Fibroblast of lung (primary cell): Measurements from ENCODE around the gene ZIC1. TPM values are rescaled to one million over a fixed set of nuclear protein-coding genes. Genes with fewer than 3 reads are reported as not detected.

Experiments
- DNase-seq, 2 donors: peaks; one replicate each; pipeline versions ENCODE4 v3.0.0 to v3.0.0-alpha.2; 2010; ENCODE audit warnings: low read depth in 2 of 2
- H2AFZ ChIP-seq: 2 replicates; pipeline ENCODE4 v1.5.1; 2012; ENCODE audit warnings: low read length, control low read depth, inconsistent platforms
- H3K27ac ChIP-seq: 2 replicates; pipeline ENCODE4 v1.5.1; 2011; ENCODE audit warnings: low read length, control low read depth; ENCODE audit not compliant: insufficient read depth
- H3K27me3 ChIP-seq: 2 replicates; pipeline ENCODE4 v1.5.1; 2011; ENCODE audit warnings: mild to moderate bottlenecking, low read length; ENCODE audit not compliant: control insufficient read depth, insufficient read depth
- H3K36me3 ChIP-seq: 2 replicates; pipeline ENCODE4 v1.5.1; 2011; ENCODE audit warnings: low read length; ENCODE audit not compliant: control insufficient read depth, insufficient read depth
- H3K4me1 ChIP-seq: 2 replicates; pipeline ENCODE4 v1.5.1; 2011; ENCODE audit warnings: low read length; ENCODE audit not compliant: control insufficient read depth, insufficient read depth; ENCODE audit errors: extremely low read depth
- H3K4me2 ChIP-seq: 2 replicates; pipeline ENCODE4 v1.5.1; 2011; ENCODE audit warnings: low read length, control low read depth; ENCODE audit not compliant: insufficient read depth; ENCODE audit errors: extremely low read depth
- H3K4me3 ChIP-seq, 4 experiments: fragments of 200-600 bp in 1 of 4; sonication (generic) in 1 of 4; replicated peaks in 1 of 4; 2 replicates each; pipeline ENCODE4 v1.5.1; 2011 to 2016; ENCODE audit warnings: low read length in 4 of 4, low read depth in 3 of 4, mild to moderate bottlenecking in 3 of 4, control low read depth in 2 of 4, inconsistent platforms in 1 of 4, mixed read lengths in 1 of 4; ENCODE audit not compliant: insufficient read depth in 1 of 4; ENCODE audit errors: control extremely low read depth in 1 of 4
- H3K79me2 ChIP-seq: 2 replicates; pipeline ENCODE4 v1.5.1; 2012; ENCODE audit warnings: mild to moderate bottlenecking, low read length, inconsistent platforms; ENCODE audit not compliant: control insufficient read depth, insufficient read depth
- H3K9ac ChIP-seq: 2 replicates; pipeline ENCODE4 v1.5.1; 2011; ENCODE audit warnings: mild to moderate bottlenecking, low read length, control low read depth; ENCODE audit not compliant: insufficient read depth
- H3K9me3 ChIP-seq: 2 replicates; pipeline ENCODE4 v1.5.1; 2012; ENCODE audit warnings: low read depth, low read length; ENCODE audit not compliant: control insufficient read depth, insufficient read depth
- H4K20me1 ChIP-seq: 2 replicates; pipeline ENCODE4 v1.5.1; 2011; ENCODE audit warnings: low read length; ENCODE audit not compliant: control insufficient read depth, insufficient read depth; ENCODE audit errors: extremely low read depth
- EZH2 ChIP-seq: IDR thresholded peaks from 2 replicates; pipeline ENCODE4 v1.5.1; 2012; ENCODE audit warnings: low read length, control low read depth, mild to moderate bottlenecking; ENCODE audit errors: missing control alignments
- polyA plus RNA-seq, 2 donors: library from polyadenylated mRNA; depleted of rRNA in 1 of 2; stranded (reverse) in 1 of 2; unstranded in 1 of 2; fragments of >200 nt; gene quantifications; 2 replicates each; pipeline ENCODE4 v1.2.1, GENCODE V29; 2011 to 2012; ENCODE audit warnings: missing spikeins in 1 of 2
- total RNA-seq: library from RNA; depleted of rRNA; stranded (reverse); fragments of >200 nt; gene quantifications from 2 replicates; pipeline ENCODE4 v1.2.1, GENCODE V29; 2014
- TF ChIP-seq, protein P1 (sequence below), 2 donors: IDR thresholded peaks in 1 of 2; conservative IDR thresholded peaks in 1 of 2; 1 replicate in 1 of 2; 2 replicates in 1 of 2; pipeline ENCODE4 v1.5.1; 2011 to 2012; ENCODE audit warnings: low read length in 2 of 2, control low read depth in 1 of 2, inconsistent platforms in 1 of 2, low read depth in 1 of 2, mild to moderate bottlenecking in 1 of 2

Gene ZIC1
- total and polyA plus RNA-seq, 2 donors (not counting 1 experiment from before 2014, with no cell fraction given), result 0.11 TPM; not detected in 1

DNA sequence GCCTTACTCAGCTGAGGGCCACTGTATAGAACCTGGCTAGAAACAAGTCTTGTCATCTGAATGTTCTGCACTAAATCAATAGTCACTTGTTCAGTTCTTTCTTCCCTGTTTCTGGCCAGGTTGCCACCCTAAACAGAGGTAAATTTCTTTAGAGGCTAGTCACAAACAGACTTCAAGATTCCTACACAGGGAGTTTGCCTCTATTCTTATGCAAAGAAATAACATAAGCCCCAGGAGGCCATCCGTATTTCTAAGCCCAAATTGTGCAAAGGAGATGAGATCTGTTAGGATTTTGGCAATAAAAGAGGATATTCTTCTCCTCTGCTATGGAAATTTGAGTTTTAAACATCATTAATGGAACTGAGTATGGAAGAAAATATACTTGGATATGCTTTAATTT, 7.7 kb upstream of the ZIC1 start:
- no peak overlapping the region for H3K4me3 ChIP-seq
- no peak for DNase-seq
- H3K79me2 ChIP-seq, result no peaks in the 10 kb centered on the region
- H3K27me3 ChIP-seq, result peaks cover 49% of the 10 kb centered on the region
- TF ChIP-seq EZH2, result no peak
- TF ChIP-seq, protein P1, sequence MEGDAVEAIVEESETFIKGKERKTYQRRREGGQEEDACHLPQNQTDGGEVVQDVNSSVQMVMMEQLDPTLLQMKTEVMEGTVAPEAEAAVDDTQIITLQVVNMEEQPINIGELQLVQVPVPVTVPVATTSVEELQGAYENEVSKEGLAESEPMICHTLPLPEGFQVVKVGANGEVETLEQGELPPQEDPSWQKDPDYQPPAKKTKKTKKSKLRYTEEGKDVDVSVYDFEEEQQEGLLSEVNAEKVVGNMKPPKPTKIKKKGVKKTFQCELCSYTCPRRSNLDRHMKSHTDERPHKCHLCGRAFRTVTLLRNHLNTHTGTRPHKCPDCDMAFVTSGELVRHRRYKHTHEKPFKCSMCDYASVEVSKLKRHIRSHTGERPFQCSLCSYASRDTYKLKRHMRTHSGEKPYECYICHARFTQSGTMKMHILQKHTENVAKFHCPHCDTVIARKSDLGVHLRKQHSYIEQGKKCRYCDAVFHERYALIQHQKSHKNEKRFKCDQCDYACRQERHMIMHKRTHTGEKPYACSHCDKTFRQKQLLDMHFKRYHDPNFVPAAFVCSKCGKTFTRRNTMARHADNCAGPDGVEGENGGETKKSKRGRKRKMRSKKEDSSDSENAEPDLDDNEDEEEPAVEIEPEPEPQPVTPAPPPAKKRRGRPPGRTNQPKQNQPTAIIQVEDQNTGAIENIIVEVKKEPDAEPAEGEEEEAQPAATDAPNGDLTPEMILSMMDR (conservative IDR thresholded peaks at IDR 0.05 in 1 of 2, IDR thresholded peaks at IDR 0.05 in 1 of 2; ENCODE audit: low read depth in 1 of 2, low read length in 2 of 2), result no peak
- H2AFZ ChIP-seq, result no peak overlapping the region
- no peaks in the 10 kb centered on the region for H4K20me1 ChIP-seq
- no peak overlapping the region for H3K27ac ChIP-seq
- H3K4me2 ChIP-seq, result no peak overlapping the region
- no peaks in the 10 kb centered on the region for H3K9me3 ChIP-seq
- H3K9ac ChIP-seq, result no peak overlapping the region
- H3K4me1 ChIP-seq, result no peaks in the 10 kb centered on the region
- no peaks in the 10 kb centered on the region for H3K36me3 ChIP-seq

DNA sequence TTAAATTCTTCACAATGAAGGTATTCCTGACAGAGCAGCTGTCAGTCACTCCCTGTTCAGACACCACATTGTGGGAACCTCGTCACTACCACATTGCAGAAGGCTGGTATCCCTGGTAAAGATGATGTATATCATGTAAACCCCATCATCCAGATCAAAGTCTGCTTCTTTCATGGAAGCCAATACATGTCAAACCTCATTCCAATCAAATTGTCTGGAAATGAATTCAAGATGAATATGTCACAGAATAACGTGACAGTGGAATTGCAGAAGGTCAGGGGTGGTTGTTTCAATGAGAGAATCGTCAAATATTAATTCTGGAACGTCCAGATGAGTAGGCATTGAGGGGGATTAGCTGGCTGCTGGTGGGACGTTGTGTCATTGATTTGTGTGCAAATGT, 7.0 kb upstream of the ZIC1 start:
- DNase-seq, result no peak
- Histone ChIP-seq H3K36me3 (no peaks in the 10 kb centered on the region), H3K4me3 (no peak overlapping the region), H3K27me3 (peaks cover 51% of the 10 kb centered on the region), H3K27ac (no peak overlapping the region), H4K20me1 (no peaks in the 10 kb centered on the region), H3K9ac (no peak overlapping the region), H3K9me3 (no peaks in the 10 kb centered on the region), H3K79me2 (no peaks in the 10 kb centered on the region), H2AFZ (no peak overlapping the region), H3K4me2 (no peak overlapping the region), H3K4me1 (no peaks in the 10 kb centered on the region)
- TF ChIP-seq EZH2, result no peak
- TF ChIP-seq, protein P1 (conservative IDR thresholded peaks at IDR 0.05 in 1 of 2, IDR thresholded peaks at IDR 0.05 in 1 of 2; ENCODE audit: low read depth in 1 of 2, low read length in 2 of 2), result no peak

DNA sequence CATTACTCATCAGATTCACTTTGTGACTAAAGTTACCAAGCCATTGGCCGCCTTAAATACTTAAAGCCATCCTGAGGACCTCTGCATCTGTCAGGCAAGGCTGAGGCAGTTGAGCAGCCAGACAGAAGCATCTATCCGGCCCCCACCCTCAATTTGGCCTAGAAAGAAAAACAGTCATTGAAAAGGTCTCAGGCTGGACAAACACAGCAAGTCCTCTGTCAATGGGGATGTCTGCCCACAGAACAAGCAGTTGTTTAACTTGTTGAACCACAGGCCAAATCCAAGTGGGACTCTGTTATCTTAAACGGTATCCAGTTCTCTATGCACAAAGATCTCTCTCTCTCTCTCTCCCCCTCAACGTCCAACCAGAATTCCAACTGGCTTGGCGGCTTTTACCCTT, 5.7 kb upstream of the ZIC1 start:
- Histone ChIP-seq H3K79me2 (no peaks in the 10 kb centered on the region), H2AFZ (no peak overlapping the region), H3K9ac (no peak overlapping the region), H3K36me3 (no peaks in the 10 kb centered on the region), H3K27me3 (peaks cover 56% of the 10 kb centered on the region), H3K4me3 (no peak overlapping the region), H3K4me1 (no peaks in the 10 kb centered on the region), H3K9me3 (no peaks in the 10 kb centered on the region), H3K4me2 (no peak overlapping the region), H4K20me1 (peaks cover 2% of the 10 kb centered on the region), H3K27ac (no peak overlapping the region)
- TF ChIP-seq EZH2, result no peak
- TF ChIP-seq, protein P1 (conservative IDR thresholded peaks at IDR 0.05 in 1 of 2, IDR thresholded peaks at IDR 0.05 in 1 of 2; ENCODE audit: low read depth in 1 of 2, low read length in 2 of 2), result no peak
- no peak for DNase-seq
